NB4 (cell line): Measurements from ENCODE around the gene CCDC24.

Experiments
- DNase-seq: peaks from one replicate; pipeline ENCODE4 v3.0.0; 2010; ENCODE audit warnings: low read depth
- H3K4me3 ChIP-seq: one replicate; pipeline ENCODE4 v1.5.1; 2011; ENCODE audit warnings: mild to moderate bottlenecking, low read depth, low read length, moderate library complexity
- MYC ChIP-seq: IDR thresholded peaks from 2 replicates; pipeline ENCODE4 v1.6.1; 2011; ENCODE audit warnings: low read depth, low read length
- POLR2A ChIP-seq: IDR thresholded peaks from 2 replicates; pipeline ENCODE4 v1.6.1; 2011; ENCODE audit warnings: mild to moderate bottlenecking; ENCODE audit not compliant: insufficient read length; ENCODE audit errors: extremely low read depth
- TF ChIP-seq, protein P1 (sequence below): IDR thresholded peaks from one replicate; pipeline ENCODE4 v1.5.1; 2012; ENCODE audit warnings: low read depth, low read length
- TF ChIP-seq, protein P2 (sequence below): IDR thresholded peaks from 2 replicates; pipeline ENCODE4 v1.6.1; 2011; ENCODE audit warnings: low read depth, low read length

The CCDC24 gene

DNA sequence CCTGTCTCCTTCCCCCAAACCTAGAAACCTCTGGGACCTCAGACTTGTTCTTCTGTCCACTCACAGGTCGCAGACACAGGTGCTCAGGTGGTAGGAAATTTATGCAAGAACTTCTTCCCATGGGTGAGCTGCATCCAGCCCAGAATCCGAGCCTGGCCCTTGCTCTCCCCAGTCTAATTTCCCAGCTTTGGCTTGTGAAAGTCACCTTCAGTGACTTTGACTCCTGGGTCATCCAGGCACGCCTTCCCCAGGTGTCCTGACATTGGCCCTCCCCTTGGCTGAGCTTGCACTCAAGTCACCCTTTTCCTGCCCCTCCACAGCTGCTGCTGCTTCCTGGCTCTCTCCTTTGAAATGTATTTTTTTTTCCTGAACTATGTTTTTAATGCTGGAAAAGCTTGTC is 38.0 kb upstream of the CCDC24 start:
- TF ChIP-seq POLR2A (no peak), MYC (no peak)
- TF ChIP-seq, protein P1, sequence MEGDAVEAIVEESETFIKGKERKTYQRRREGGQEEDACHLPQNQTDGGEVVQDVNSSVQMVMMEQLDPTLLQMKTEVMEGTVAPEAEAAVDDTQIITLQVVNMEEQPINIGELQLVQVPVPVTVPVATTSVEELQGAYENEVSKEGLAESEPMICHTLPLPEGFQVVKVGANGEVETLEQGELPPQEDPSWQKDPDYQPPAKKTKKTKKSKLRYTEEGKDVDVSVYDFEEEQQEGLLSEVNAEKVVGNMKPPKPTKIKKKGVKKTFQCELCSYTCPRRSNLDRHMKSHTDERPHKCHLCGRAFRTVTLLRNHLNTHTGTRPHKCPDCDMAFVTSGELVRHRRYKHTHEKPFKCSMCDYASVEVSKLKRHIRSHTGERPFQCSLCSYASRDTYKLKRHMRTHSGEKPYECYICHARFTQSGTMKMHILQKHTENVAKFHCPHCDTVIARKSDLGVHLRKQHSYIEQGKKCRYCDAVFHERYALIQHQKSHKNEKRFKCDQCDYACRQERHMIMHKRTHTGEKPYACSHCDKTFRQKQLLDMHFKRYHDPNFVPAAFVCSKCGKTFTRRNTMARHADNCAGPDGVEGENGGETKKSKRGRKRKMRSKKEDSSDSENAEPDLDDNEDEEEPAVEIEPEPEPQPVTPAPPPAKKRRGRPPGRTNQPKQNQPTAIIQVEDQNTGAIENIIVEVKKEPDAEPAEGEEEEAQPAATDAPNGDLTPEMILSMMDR, result no peak
- TF ChIP-seq, protein P2, sequence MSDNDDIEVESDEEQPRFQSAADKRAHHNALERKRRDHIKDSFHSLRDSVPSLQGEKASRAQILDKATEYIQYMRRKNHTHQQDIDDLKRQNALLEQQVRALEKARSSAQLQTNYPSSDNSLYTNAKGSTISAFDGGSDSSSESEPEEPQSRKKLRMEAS, result no peak
- no peak for DNase-seq
- no peak overlapping the region for H3K4me3 ChIP-seq

- H3K4me3 ChIP-seq, result no peak overlapping the region
- no peak for DNase-seq
- TF ChIP-seq, protein P1, result no peak
- TF ChIP-seq, protein P2, result no peak
- TF ChIP-seq MYC, result no peak
- TF ChIP-seq POLR2A, result no peak
Observed at GRCh38 chr1:43954036-43954435, 37.4 kb upstream of the CCDC24 start.

DNA sequence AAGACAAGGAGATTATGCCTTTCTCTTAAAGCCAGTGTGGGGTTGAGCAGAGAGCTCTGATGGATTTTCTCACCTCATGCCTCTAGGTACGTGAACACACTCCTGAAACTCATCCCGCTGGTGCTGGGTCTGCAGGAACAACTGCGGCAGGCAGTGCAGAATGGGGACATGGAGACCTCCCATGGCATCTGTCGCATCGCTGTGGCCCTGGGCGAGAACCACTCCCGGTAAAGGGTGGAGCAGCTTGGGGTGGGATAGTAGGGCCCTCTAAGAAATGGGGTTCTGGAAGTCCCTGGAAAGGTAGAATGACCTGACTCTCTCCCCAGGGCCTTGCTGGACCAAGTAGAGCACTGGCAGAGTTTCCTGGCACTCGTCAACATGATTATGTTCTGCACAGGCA is 35.2 kb upstream of the CCDC24 start:
- no peak overlapping the region for H3K4me3 ChIP-seq
- TF ChIP-seq POLR2A (no peak), MYC (no peak)
- TF ChIP-seq, protein P1, result no peak
- TF ChIP-seq, protein P2, result no peak
- DNase-seq, result no peak

DNA sequence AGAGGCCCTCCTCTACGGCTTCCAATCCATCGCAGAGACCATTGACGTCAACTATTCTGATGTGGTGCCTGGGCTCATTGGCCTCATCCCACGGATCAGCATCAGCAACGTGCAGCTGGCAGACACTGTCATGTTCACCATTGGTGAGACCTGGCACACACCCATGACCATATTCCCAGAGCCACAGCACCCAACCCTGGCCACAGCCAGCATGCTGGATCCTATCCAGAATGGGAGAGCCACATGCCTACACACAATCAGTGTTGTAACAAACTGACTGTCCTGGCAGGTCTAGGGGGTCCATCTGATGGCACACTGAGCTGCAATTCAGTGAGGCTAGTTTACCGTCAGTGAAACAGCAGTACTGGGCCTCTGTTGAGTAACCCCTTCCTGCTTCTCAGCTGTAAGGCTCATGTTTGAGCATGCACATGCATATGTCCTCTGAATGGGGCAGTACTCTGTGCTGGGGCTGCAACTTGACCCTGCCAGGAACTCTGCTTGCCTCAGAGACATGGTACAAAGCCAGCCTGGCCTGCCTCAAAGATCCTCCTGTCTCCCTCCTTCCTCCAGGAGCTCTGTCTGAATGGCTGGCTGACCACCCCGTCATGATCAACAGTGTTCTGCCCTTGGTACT is 33.9 kb upstream of the CCDC24 start:
- DNase-seq, result no peak
- H3K4me3 ChIP-seq, result no peak overlapping the region
- TF ChIP-seq MYC, result no peak
- TF ChIP-seq, protein P1, result no peak
- TF ChIP-seq, protein P2, result no peak
- no peak for TF ChIP-seq POLR2A

- TF ChIP-seq MYC (no peak), POLR2A (no peak)
- TF ChIP-seq, protein P1, result no peak
- TF ChIP-seq, protein P2, result no peak
- DNase-seq, result no peak
Observed at GRCh38 chr1:43958351-43959255, 32.8 kb upstream of the CCDC24 start.

More at GRCh38 chr1:43958351-43959255, 32.8 kb upstream of the CCDC24 start:
- no peak overlapping the region for H3K4me3 ChIP-seq
